PC-9 (cell line): ENCODE measurements around the gene CHURC1. TPM values are rescaled to one million over a fixed set of nuclear protein-coding genes. Genes with fewer than 3 reads are reported as not detected.

Experiments
- BruUV-seq: library from RNA; stranded (reverse); fragments of 400-500 nt; replicated peaks from 2 replicates; lab custom pipeline; 2021; lab: Mats Ljungman, UMichigan
- CTCF ChIA-PET: fragments of 300-600 bp; sonication (Branson Sonifier 250); formaldehyde crosslinking; loops from one replicate; lab custom pipeline; 2022; ENCODE audit warnings: antibody characterized with exemption; lab: Charles Lee
- POLR2A ChIA-PET: fragments of 300-600 bp; sonication (Branson Sonifier 250); formaldehyde crosslinking; loops from one replicate; lab custom pipeline; 2022; ENCODE audit warnings: antibody characterized with exemption; ENCODE audit not compliant: unreplicated experiment; lab: Charles Lee
- DNase-seq, 2 experiments: peaks; one replicate each; pipeline versions ENCODE4 v3.0.0 to v3.0.0-alpha.2; 2015 to 2022; ENCODE audit warnings: mixed read lengths in 1 of 2
- H2AFZ ChIP-seq: fragments of 200-600 bp; sonication (generic); 2 replicates; pipeline ENCODE4 v1.8.1; 2017; ENCODE audit warnings: antibody characterized with exemption
- H3F3A ChIP-seq: fragments of 200-600 bp; sonication (generic); 2 replicates; pipeline ENCODE4 v1.8.1; 2017; ENCODE audit warnings: antibody characterized with exemption, mild to moderate bottlenecking, low read depth; ENCODE audit not compliant: insufficient read depth
- H3K27ac ChIP-seq: fragments of 200-600 bp; sonication (generic); 2 replicates; pipeline ENCODE4 v1.6.1; 2016; ENCODE audit warnings: mixed run types
- H3K27me3 ChIP-seq: fragments of 200-600 bp; sonication (generic); 2 replicates; pipeline ENCODE4 v1.6.1; 2016; ENCODE audit warnings: low read depth, mixed run types; ENCODE audit not compliant: insufficient read depth
- H3K36me3 ChIP-seq: fragments of 200-600 bp; sonication (generic); 2 replicates; pipeline ENCODE4 v1.6.1; 2016; ENCODE audit warnings: low read depth, mixed run types
- H3K4me1 ChIP-seq: fragments of 200-600 bp; sonication (generic); replicated peaks from 2 replicates; pipeline ENCODE4 v1.6.1; 2016; ENCODE audit warnings: mixed run types; ENCODE audit not compliant: insufficient read depth
- H3K4me2 ChIP-seq: fragments of 200-600 bp; sonication (generic); 2 replicates; pipeline ENCODE4 v1.6.1; 2017; ENCODE audit warnings: mixed run types
- H3K4me3 ChIP-seq: fragments of 200-600 bp; sonication (generic); 2 replicates; pipeline ENCODE4 v1.6.1; 2016; ENCODE audit warnings: mixed run types
- H3K79me2 ChIP-seq: fragments of 200-600 bp; sonication (generic); 2 replicates; pipeline ENCODE4 v1.6.1; 2017; ENCODE audit warnings: low read depth, mixed run types
- H3K9me2 ChIP-seq: fragments of 200-600 bp; sonication (generic); 2 replicates; pipeline ENCODE4 v1.8.1; 2017; ENCODE audit warnings: mild to moderate bottlenecking; ENCODE audit not compliant: insufficient read depth
- H3K9me3 ChIP-seq: fragments of 200-600 bp; sonication (generic); 2 replicates; pipeline ENCODE4 v1.8.1; 2016; ENCODE audit warnings: low read depth; ENCODE audit not compliant: insufficient read depth
- H4K20me1 ChIP-seq: fragments of 200-600 bp; sonication (generic); 2 replicates; pipeline ENCODE4 v1.8.1; 2017; ENCODE audit not compliant: insufficient read depth
- CTCF ChIP-seq: fragments of 200-600 bp; sonication (generic); conservative IDR thresholded peaks from 2 replicates; pipeline ENCODE4 v1.6.1; 2017; ENCODE audit warnings: mixed run types, antibody characterized with exemption, mild to moderate bottlenecking, moderate library complexity
- EZH2 ChIP-seq: fragments of 200-600 bp; sonication (generic); IDR thresholded peaks from 2 replicates; pipeline ENCODE4 v1.8.0; 2017; ENCODE audit warnings: antibody characterized with exemption, low read depth
- intact Hi-C: fragments of 100-400 bp; cut with micrococcal nuclease; formaldehyde crosslinking; loops from one replicate; pipeline ENCODE4 v1.10.0; 2022; ENCODE audit not compliant: unreplicated experiment
- total RNA-seq: library from RNA; stranded (reverse); gene quantifications from 2 replicates; pipeline ENCODE4 v1.2.3, GENCODE V29; 2021

CHURC1 gene
- total RNA-seq, 1 experiment from 2014 or later: 91.8 TPM

- DNase-seq: no peak
- ChIA-PET POLR2A (no interaction called here), CTCF (no interaction called here)
- no peaks in the 10 kb centered on the region for H3K27me3 ChIP-seq
- H3K4me1 ChIP-seq: no peaks in the 10 kb centered on the region
- H3K27ac ChIP-seq: no peak overlapping the region
- no peaks in the 10 kb centered on the region for H3K9me3 ChIP-seq
- H3K4me3 ChIP-seq: no peak overlapping the region
- peaks cover 7% of the 10 kb centered on the region; the same call in 1 of the 2 replicates for H3F3A ChIP-seq
- H3K79me2 ChIP-seq: peaks cover 1% of the 10 kb centered on the region; the same call in 1 of the 2 replicates
- H4K20me1 ChIP-seq: no peaks in the 10 kb centered on the region
- H2AFZ ChIP-seq: no peak overlapping the region
- TF ChIP-seq CTCF (no peak), EZH2 (no peak)
- no TSS peak for BruUV-seq
- no peak overlapping the region for H3K4me2 ChIP-seq
- intact Hi-C loops: no loop called here
- H3K9me2 ChIP-seq: no peaks in the 10 kb centered on the region
- peaks cover 58% of the 10 kb centered on the region for H3K36me3 ChIP-seq
These were observed 14.7 kb downstream of the CHURC1 start for GRCh38 chr14:64929014-64929359.

GRCh38 chr14:64930085-64930843, 16.0 kb downstream of the CHURC1 start:
- Histone ChIP-seq H3F3A (peaks cover 11% of the 10 kb centered on the region; the same call in 1 of the 2 replicates), H3K4me1 (no peaks in the 10 kb centered on the region), H3K27me3 (no peaks in the 10 kb centered on the region), H2AFZ (no peak overlapping the region), H3K4me2 (no peak overlapping the region), H3K9me2 (no peaks in the 10 kb centered on the region), H3K9me3 (no peaks in the 10 kb centered on the region), H3K4me3 (no peak overlapping the region), H3K36me3 (peaks cover 45% of the 10 kb centered on the region), H3K79me2 (no peaks in the 10 kb centered on the region), H4K20me1 (no peaks in the 10 kb centered on the region), H3K27ac (no peak overlapping the region)
- CTCF ChIA-PET: no interaction called here
- POLR2A ChIA-PET: no interaction called here
- no TSS peak for BruUV-seq
- DNase-seq: no peak
- no peak for TF ChIP-seq CTCF
- no peak for TF ChIP-seq EZH2
- intact Hi-C loops: no loop called here

- ChIA-PET CTCF (interaction anchor here (0.7 kb wide), 1 partner anchor 10 kb away, joined by 5 read pairs; no protein-coding TSS in a partner anchor), POLR2A (no interaction called here)
- H3K27ac ChIP-seq: no peak overlapping the region
- TF ChIP-seq CTCF (no peak), EZH2 (no peak)
- peaks cover 38% of the 10 kb centered on the region for H3K36me3 ChIP-seq
- H4K20me1 ChIP-seq: no peaks in the 10 kb centered on the region
- no peaks in the 10 kb centered on the region for H3K27me3 ChIP-seq
- peaks cover 19% of the 10 kb centered on the region; the same call in 1 of the 2 replicates for H3F3A ChIP-seq
- H3K4me1 ChIP-seq: no peaks in the 10 kb centered on the region
- no peak for DNase-seq
- no peak overlapping the region for H2AFZ ChIP-seq
- no TSS peak for BruUV-seq
- H3K4me2 ChIP-seq: no peak overlapping the region
- H3K79me2 ChIP-seq: no peaks in the 10 kb centered on the region
- H3K4me3 ChIP-seq: no peak overlapping the region
- no peaks in the 10 kb centered on the region for H3K9me3 ChIP-seq
- H3K9me2 ChIP-seq: no peaks in the 10 kb centered on the region
- intact Hi-C loops: no loop called here
These were observed 16.9 kb downstream of the CHURC1 start for GRCh38 chr14:64931123-64931522.
